ENCODE data around the gene SCAMP3. TPM values are rescaled to one million over a fixed set of nuclear protein-coding genes. Genes with fewer than 3 reads are reported as not detected.

Gene SCAMP3
- total RNA-seq, 4 donors from 2014 or later = 10.0 to 44.4 (median 29.2) TPM

DNA sequence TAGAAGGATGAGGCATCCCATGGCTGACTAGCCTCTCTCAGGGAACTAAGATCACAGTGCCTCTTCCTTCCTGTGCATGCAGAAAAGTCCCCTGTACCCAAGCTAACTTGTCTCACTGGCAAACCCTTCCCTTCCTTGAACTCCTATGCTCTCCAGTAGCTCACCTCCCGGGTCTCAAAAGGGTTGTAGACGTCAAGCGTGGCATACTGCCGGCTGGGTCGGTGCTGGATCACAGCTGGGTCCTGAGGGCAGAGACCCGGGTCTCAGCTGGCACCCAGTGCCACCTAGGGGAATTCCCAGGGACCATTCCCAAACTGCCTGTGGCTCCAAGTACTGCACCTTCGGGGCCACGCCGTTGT lies 688 bp downstream of the SCAMP3 start:
- Histone ChIP-seq H3K27me3 (no peaks in the 10 kb centered on the region), H3K27ac (peak overlapping the region; percentile 78 to 82), H3K4me1 (peaks cover 7 to 10% of the 10 kb centered on the region in 2 donors), H3K4me3 (peak overlapping the region; percentile 74 to 85), H3K36me3 (no peaks in the 10 kb centered on the region), H3K9me3 (no peaks in the 10 kb centered on the region)
- no peak for TF ChIP-seq POLR2A (IDR thresholded peaks at IDR 0.05)
- TF ChIP-seq CTCF (IDR thresholded peaks at IDR 0.05) = no peak
- DNase-seq = no peak
- intact Hi-C loops (cut with DNase I; ENCODE audit: low total_unique reads) = no loop called here

DNA sequence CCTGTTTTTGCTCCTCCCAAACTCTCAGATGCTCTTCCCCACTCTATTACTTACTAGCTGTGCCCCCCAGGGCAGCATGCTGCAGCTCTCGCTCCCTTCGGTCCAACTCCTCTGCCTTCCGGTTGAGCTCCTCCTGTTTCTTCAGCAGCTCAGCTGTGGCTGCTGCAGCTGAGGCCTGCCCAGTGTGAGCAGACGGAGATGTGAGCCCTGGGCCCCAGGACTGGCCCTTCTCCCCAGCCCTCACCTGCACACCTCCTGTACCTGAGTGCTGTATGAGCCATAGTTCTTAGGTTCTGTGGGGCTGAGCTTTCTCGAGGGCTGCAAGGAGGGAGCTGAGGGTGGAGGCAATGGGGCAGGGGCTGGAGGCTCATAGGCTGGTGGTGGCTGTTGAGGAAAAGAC lies 1.9 kb downstream of the SCAMP3 start:
- Histone ChIP-seq H3K4me1 (peaks cover 7 to 17% of the 10 kb centered on the region in 2 donors), H3K27me3 (no peaks in the 10 kb centered on the region), H3K36me3 (no peaks in the 10 kb centered on the region), H3K9me3 (no peaks in the 10 kb centered on the region), H3K4me3 (no peak overlapping the region), H3K27ac (no peak overlapping the region)
- intact Hi-C loops (cut with DNase I; ENCODE audit: low total_unique reads) = no loop called here
- TF ChIP-seq POLR2A (IDR thresholded peaks at IDR 0.05) (no peak), CTCF (IDR thresholded peaks at IDR 0.05) (no peak)
- DNase-seq = no peak

DNA sequence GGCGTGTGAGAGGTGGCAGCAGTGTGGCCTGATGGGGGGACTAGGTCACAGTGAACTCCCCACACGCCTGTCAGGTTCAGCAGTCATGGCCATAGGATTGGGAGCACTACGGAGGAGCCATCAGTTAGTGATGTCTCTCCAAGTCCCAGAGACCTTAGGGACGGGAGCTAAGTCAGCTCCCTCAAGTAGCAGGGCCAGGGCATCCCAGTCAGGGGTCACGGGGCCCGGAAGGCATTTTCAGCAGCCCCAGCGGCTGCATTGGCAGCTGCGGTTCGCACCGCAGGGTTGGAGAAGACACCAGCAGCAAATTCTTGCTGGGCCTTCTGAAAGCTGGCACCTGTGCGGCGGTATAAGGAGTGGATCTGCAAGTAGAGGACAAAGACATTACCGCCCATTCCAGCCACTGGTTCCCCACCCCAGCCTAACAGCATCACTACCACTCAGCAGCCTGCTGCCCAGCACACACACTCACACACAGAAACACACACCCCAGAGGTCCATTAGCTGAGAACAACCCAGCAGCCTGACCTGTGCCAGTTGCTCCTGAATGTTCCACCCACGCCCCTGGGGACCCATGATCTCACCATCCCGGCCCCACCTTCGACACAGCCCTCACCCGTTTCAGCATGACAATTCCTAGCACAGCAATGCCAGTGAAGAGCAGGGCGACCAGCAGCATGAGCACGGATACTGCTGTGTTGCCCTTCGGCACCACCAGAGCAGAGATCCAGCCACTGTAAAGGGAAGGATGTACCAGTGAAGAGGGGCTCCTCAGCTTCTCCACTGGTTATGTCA lies 5.9 kb downstream of the SCAMP3 start:
- intact Hi-C loops (cut with DNase I; ENCODE audit: low total_unique reads) = no loop called here
- Histone ChIP-seq H3K27me3 (no peaks in the 10 kb centered on the region), H3K4me1 (peaks cover 7 to 19% of the 10 kb centered on the region in 2 donors), H3K4me3 (peak overlapping the region; percentile 64 to 92), H3K36me3 (no peaks in the 10 kb centered on the region), H3K9me3 (no peaks in the 10 kb centered on the region), H3K27ac (peak overlapping the region; percentile 95 to 98)
- no peak for TF ChIP-seq CTCF (IDR thresholded peaks at IDR 0.05)
- no peak for TF ChIP-seq POLR2A (IDR thresholded peaks at IDR 0.05)
- DNase-seq = no peak

GRCh38 chr1:155255243-155256007 lies 6.7 kb downstream of the SCAMP3 start, which contains the start of gene ENTREP3:
Gene ENTREP3 (minus strand): TSS chr1:155255483. CDS start chr1:155254877, 606 bp downstream.
- peak within 1 kb of the TSS; percentile 64 to 92 for H3K4me3 ChIP-seq
- H3K36me3 ChIP-seq = no peaks in the 10 kb centered on the region
- TF ChIP-seq CTCF (IDR thresholded peaks at IDR 0.05) = peak in 2 of 4 experiments; percentile 18 to 39
- peak; percentile 55 to 59 for TF ChIP-seq POLR2A (IDR thresholded peaks at IDR 0.05)
- peaks cover 2 to 15% of the 10 kb centered on the region in 2 donors for H3K4me1 ChIP-seq
- peak within 1 kb of the TSS; percentile 95 to 98 for H3K27ac ChIP-seq
- no peaks in the 10 kb centered on the region for H3K27me3 ChIP-seq
- H3K9me3 ChIP-seq = no peaks in the 10 kb centered on the region
- DNase-seq = peak; percentile 87 to 90
- intact Hi-C loops (cut with DNase I; ENCODE audit: low total_unique reads) = no loop called here

Data from uterus (tissue), 4 donors.